A549 (cell line): ENCODE data around the gene TP53INP2. TPM values are rescaled to one million over a fixed set of nuclear protein-coding genes. Genes with fewer than 3 reads are reported as not detected.

ENCODE experiments used
- ATAC-seq, 2 experiments: fragments of 200-7000 bp in 1 of 2; fragments of >200 bp in 1 of 2; cut with Nextera tagmentation in 1 of 2; cut with Tn5 transposase in 1 of 2; 3 replicates each; pipeline versions ENCODE4 v1.8.0 to v1.9.1; 2018 to 2020; ENCODE audit warnings: mild to moderate bottlenecking in 1 of 2, moderate library complexity in 1 of 2
- CTCF ChIA-PET: fragments of 300-600 bp; sonication (Branson Sonifier 250); formaldehyde crosslinking; extraction: SDS; loops from one replicate; lab custom pipeline; 2021; ENCODE audit warnings: antibody characterized with exemption, inconsistent platforms; lab: Yijun Ruan, JAX
- POLR2A ChIA-PET: fragments of 350-600 bp; formaldehyde crosslinking; extraction: SDS; loops from one replicate; lab custom pipeline; 2021; ENCODE audit warnings: antibody characterized with exemption, inconsistent platforms; lab: Yijun Ruan, JAX
- DNase-seq, 2 experiments: peaks; one replicate each; pipeline versions ENCODE4 v3.0.0 to v3.0.0-alpha.2; 2011 to 2016; ENCODE audit warnings: low read depth in 1 of 2, low spot score in 1 of 2
- FAIRE-seq: peaks from 2 replicates; lab custom pipeline; 2011; peaks lifted over from hg19 to GRCh38; lab: Jason Lieb, UNC
- H3K27ac ChIP-seq, 2 experiments: fragments of >200 bp; sonication (Bioruptor Twin); formaldehyde crosslinking; 3 replicates each; pipeline ENCODE4 v1.5.1; 2016 to 2017
- H3K4me1 ChIP-seq: fragments of >200 bp; sonication (Bioruptor Twin); formaldehyde crosslinking; 3 replicates; pipeline ENCODE4 v1.6.1; 2016
- H3K4me2 ChIP-seq: fragments of >200 bp; sonication (Bioruptor Twin); formaldehyde crosslinking; 3 replicates; pipeline ENCODE4 v1.6.1; 2016
- H3K4me3 ChIP-seq: fragments of >200 bp; sonication (Bioruptor Twin); formaldehyde crosslinking; 3 replicates; pipeline ENCODE4 v1.5.1; 2016
- H3K9me3 ChIP-seq: fragments of >200 bp; sonication (Bioruptor Twin); formaldehyde crosslinking; 3 replicates; pipeline ENCODE4 v1.6.1; 2016
- BHLHE40 ChIP-seq: IDR thresholded peaks from 2 replicates; pipeline ENCODE4 v1.6.1; 2012; ENCODE audit warnings: low read depth, low read length, inconsistent platforms
- CBX2 ChIP-seq: fragments of 200-600 bp; sonication (generic); IDR thresholded peaks from 2 replicates; pipeline ENCODE4 v1.6.1; 2016; ENCODE audit warnings: low read depth, mild to moderate bottlenecking, borderline replicate concordance
- CEBPB ChIP-seq, 2 experiments: fragments of >200 bp in 1 of 2; sonication (Bioruptor Twin) in 1 of 2; formaldehyde crosslinking in 1 of 2; IDR thresholded peaks; 2 replicates each; pipeline ENCODE4 v1.6.1; 2012 to 2016
- CHD2 ChIP-seq: fragments of 150-350 bp; IDR thresholded peaks from 2 replicates; pipeline ENCODE4 v1.6.1; 2014; ENCODE audit warnings: low read length; ENCODE audit not compliant: partially characterized antibody
- CHD4 ChIP-seq: fragments of 200-600 bp; sonication (generic); IDR thresholded peaks from 2 replicates; pipeline ENCODE4 v1.6.1; 2016; ENCODE audit warnings: antibody characterized with exemption, mild to moderate bottlenecking, borderline replicate concordance
- CTCF ChIP-seq: fragments of >200 bp; sonication (Bioruptor Twin); formaldehyde crosslinking; IDR thresholded peaks from 3 replicates; pipeline ENCODE4 v1.5.1; 2016
- ELK1 ChIP-seq: fragments of 150-350 bp; IDR thresholded peaks from 2 replicates; pipeline ENCODE4 v1.6.1; 2014; ENCODE audit warnings: low read depth, mild to moderate bottlenecking, low read length
- FOSB ChIP-seq: fragments of 250-450 bp; sonication (Bioruptor Pico); IDR thresholded peaks from 2 replicates; pipeline ENCODE4 v1.5.0; 2020; ENCODE audit warnings: mild to moderate bottlenecking, moderate library complexity
- HES2 ChIP-seq: fragments of >200 bp; sonication (Bioruptor Twin); formaldehyde crosslinking; IDR thresholded peaks from 2 replicates; pipeline ENCODE4 v1.6.1; 2016
- HEYL ChIP-seq: fragments of 250-450 bp; sonication (Bioruptor Pico); IDR thresholded peaks from 2 replicates; pipeline ENCODE4 v1.8.0; 2021; ENCODE audit warnings: mild to moderate bottlenecking, moderate library complexity
- KDM5A ChIP-seq: fragments of 200-600 bp; sonication (generic); IDR thresholded peaks from 2 replicates; pipeline ENCODE4 v1.6.1; 2016; ENCODE audit warnings: antibody characterized with exemption, mild to moderate bottlenecking
- MAZ ChIP-seq: fragments of 150-350 bp; IDR thresholded peaks from 2 replicates; pipeline ENCODE4 v1.6.1; 2014; ENCODE audit warnings: antibody characterized with exemption, low read depth, low read length, borderline replicate concordance
- NFE2L2 ChIP-seq: fragments of 150-350 bp; conservative IDR thresholded peaks from 2 replicates; pipeline ENCODE4 v1.6.1; 2014; ENCODE audit warnings: low read length
- RARB ChIP-seq: fragments of 250-450 bp; sonication (Bioruptor Pico); IDR thresholded peaks from 2 replicates; pipeline ENCODE4 v1.8.0; 2021; ENCODE audit warnings: mild to moderate bottlenecking, moderate library complexity
- RCOR1 ChIP-seq: fragments of 150-350 bp; IDR thresholded peaks from 2 replicates; pipeline ENCODE4 v1.6.1; 2014; ENCODE audit warnings: antibody characterized with exemption, low read length, low read depth
- REST ChIP-seq: fragments of 200-600 bp; sonication (generic); IDR thresholded peaks from 2 replicates; pipeline ENCODE4 v1.6.1; 2016; ENCODE audit warnings: antibody characterized with exemption, mild to moderate bottlenecking, moderate library complexity
- ZC3H11A ChIP-seq: fragments of 450-650 bp; IDR thresholded peaks from 2 replicates; pipeline ENCODE4 v1.6.1; 2014; ENCODE audit warnings: antibody characterized with exemption, mild to moderate bottlenecking
- WGBS: methylation state at CpG from one replicate; pipeline ENCODE4 v1.1.6; 2017; ENCODE audit errors: missing lambda C conversion rate; 5-methylcytosine and 5-hydroxymethylcytosine counted together
- polyA plus RNA-seq, 4 experiments: library from polyadenylated mRNA; depleted of rRNA in 3 of 4; stranded (reverse); fragments of >200 nt; fragmentation: RNase III in 1 of 4; extraction: RNeasy Plus Mini Kit Qiagen cat#74134 plus additional on column Dnase treatment in 1 of 4; gene quantifications; 2 replicates in 3 of 4; 3 replicates in 1 of 4; pipeline ENCODE4 v1.2.3, GENCODE V29; 2011 to 2017
- TF ChIP-seq, protein P1 (sequence below): fragments of 250-450 bp; sonication (Bioruptor Pico); IDR thresholded peaks from 2 replicates; pipeline ENCODE4 v1.5.0; 2021; ENCODE audit warnings: mild to moderate bottlenecking, moderate library complexity, borderline replicate concordance

TP53INP2 gene
- polyA plus RNA-seq, 2 of the 4 experiments (the other 2 are of a cell fraction) = 2.2 to 4.5 TPM

DNA sequence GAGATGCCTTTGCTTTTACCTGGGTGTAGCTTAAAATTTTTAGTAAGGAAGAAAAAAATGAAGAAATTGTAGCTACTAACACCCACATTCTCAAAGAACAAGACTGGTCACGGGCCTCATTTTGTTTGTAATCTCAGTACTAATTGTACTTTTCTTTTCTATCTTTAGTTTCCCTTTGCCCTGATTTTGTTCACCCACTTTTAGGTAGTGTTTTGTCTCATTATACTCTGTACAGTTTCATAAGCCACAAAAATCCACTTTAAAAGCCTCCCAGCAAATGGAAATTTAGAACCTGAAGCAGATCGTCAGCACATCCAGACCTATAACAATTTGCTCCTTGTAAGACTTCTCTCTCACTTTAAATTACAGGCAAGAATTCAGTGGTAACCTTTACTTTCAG, 43.3 kb downstream of the TP53INP2 start:
- ATAC-seq = no peak
- Histone ChIP-seq H3K9me3 (no peaks in the 10 kb centered on the region), H3K4me2 (no peak overlapping the region), H3K27ac (no peak overlapping the region), H3K4me1 (no peaks in the 10 kb centered on the region), H3K4me3 (no peak overlapping the region)
- TF ChIP-seq KDM5A = no peak
- TF ChIP-seq BHLHE40 = no peak
- no peak for TF ChIP-seq MAZ
- no peak for TF ChIP-seq RARB (CRISPR knock-in tag)
- TF ChIP-seq CBX2 = no peak
- no peak for DNase-seq
- no peak for FAIRE-seq
- WGBS = 96% methylated on average over 2 of the region's 2 CpGs
- POLR2A ChIA-PET = no interaction called here
- CTCF ChIA-PET = interaction anchor here (0.9 to 3.0 kb wide), 4 partner anchors 22 to 168 kb away, joined by 3 to 11 read pairs (median 5); no protein-coding TSS in a partner anchor

DNA sequence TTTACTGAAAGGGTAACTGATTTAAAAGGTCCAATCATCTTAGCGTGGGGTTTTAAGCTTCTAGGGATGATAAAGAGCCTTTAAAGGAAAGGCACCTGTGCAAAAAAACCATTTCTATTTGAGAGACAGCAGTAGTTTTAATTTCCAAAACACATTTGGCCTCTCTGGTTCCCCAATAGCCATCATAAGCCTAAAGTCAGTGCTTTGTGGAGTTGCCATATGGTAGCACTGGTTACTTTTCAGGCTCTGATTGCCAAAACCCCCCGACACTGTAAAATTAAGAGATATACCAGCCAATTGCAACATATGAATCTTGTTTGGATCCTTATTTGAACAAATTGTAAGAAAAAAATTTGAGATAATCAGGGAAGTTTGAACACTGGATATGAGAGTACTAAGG, 44.6 kb downstream of the TP53INP2 start:
- ChIA-PET CTCF (interaction anchor here (1.2 to 1.3 kb wide), 2 partner anchors 21 to 169 kb away, joined by 3 to 7 read pairs; no protein-coding TSS in a partner anchor), POLR2A (no interaction called here)
- ATAC-seq (no peak), DNase-seq (no peak), FAIRE-seq (no peak)
- H3K4me1 ChIP-seq = no peaks in the 10 kb centered on the region
- H3K9me3 ChIP-seq = no peaks in the 10 kb centered on the region
- WGBS = 100% methylated on average over 2 of the region's 2 CpGs
- H3K4me3 ChIP-seq = no peak overlapping the region
- TF ChIP-seq ZC3H11A = no peak
- TF ChIP-seq HEYL = no peak
- TF ChIP-seq HES2 = no peak
- no peak for TF ChIP-seq ELK1
- no peak for TF ChIP-seq FOSB
- no peak for TF ChIP-seq CEBPB (IDR thresholded peaks at IDR 0.05)
- TF ChIP-seq CHD2 = no peak
- no peak for TF ChIP-seq RCOR1
- no peak for TF ChIP-seq CTCF
- no peak for TF ChIP-seq NFE2L2
- TF ChIP-seq CHD4 = no peak
- TF ChIP-seq, protein P1, sequence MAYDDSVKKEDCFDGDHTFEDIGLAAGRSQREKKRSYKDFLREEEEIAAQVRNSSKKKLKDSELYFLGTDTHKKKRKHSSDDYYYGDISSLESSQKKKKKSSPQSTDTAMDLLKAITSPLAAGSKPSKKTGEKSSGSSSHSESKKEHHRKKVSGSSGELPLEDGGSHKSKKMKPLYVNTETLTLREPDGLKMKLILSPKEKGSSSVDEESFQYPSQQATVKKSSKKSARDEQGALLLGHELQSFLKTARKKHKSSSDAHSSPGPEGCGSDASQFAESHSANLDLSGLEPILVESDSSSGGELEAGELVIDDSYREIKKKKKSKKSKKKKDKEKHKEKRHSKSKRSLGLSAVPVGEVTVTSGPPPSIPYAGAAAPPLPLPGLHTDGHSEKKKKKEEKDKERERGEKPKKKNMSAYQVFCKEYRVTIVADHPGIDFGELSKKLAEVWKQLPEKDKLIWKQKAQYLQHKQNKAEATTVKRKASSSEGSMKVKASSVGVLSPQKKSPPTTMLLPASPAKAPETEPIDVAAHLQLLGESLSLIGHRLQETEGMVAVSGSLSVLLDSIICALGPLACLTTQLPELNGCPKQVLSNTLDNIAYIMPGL (CRISPR knock-in tag) = no peak
- TF ChIP-seq REST = no peak
- TF ChIP-seq RARB (CRISPR knock-in tag) = no peak
- H3K27ac ChIP-seq = no peak overlapping the region
- no peak overlapping the region for H3K4me2 ChIP-seq
